HG03175 (cell line): ENCODE data around the gene CUEDC1.
"Not testable (repeated sequence)": the region's sequence is repeated elsewhere in the genome, so short reads cannot be mapped to it uniquely, and the experiment has no call there.

Source experiments
- ATAC-seq: cut with Tn5 transposase; IDR thresholded peaks from one replicate; pipeline ENCODE4 v1.9.1; 2021; ENCODE audit warnings: mild to moderate bottlenecking, moderate library complexity; ENCODE audit not compliant: unreplicated experiment

The CUEDC1 gene

DNA sequence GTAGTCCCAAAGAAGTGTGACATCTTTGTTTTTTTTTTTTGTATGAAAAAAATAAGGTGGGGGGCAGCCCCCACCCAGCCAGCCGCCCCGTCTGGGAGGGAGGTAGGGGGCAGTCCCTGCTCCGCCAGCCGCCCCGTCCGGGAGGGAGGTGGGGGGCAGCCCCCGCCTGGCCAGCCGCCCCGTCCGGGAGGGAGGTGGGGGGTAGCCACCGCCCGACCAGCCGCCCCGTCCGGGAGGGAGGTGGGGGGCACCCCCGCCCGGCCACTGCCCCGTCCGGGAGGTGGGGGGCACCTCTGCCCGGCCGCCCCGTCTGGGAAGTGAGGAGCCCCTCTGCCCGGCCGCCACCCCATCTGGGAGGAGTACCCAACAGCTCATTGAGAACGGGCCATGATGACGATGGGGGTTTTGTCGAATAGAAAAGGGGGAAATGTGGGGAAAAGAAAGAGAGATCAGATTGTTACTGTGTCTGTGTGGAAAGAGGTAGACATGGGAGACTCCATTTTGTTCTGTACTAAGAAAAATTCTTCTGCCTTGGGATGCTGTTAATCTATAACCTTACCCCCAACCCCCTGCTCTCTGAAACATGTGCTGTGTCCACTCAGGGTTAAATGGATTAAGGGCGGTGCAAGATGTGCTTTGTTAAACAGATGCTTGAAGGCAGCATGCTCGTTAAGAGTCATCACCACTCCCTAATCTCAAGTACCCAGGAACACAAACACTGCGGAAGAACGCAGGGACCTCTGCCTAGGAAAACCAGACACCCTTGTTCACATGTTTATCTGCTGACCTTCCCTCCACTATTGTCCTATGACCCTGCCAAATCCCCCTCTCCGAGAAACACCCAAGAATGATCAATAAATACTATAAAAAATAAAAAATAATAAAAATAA is 108.9 kb downstream of the CUEDC1 start:
- not testable (repeated sequence) for ATAC-seq

DNA sequence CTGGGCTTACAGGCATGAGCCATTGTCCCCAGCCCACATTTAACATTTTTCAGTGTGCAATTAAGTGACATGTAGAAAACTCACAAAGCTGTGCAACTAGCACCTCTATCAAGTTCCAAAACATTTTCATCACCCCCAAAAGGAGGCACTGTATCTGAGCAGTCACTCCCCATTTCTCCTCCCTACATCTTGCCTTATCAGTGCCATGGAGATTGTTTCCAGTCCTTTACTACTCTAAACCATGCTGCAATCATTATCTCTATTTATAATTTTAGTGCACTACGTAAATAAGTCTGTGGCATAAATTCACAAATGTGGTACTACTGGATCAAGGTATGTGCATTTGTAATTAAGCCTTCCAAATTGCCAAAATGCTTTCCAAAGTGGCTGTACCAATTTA is 112.9 kb downstream of the CUEDC1 start:
- no peak for ATAC-seq

DNA sequence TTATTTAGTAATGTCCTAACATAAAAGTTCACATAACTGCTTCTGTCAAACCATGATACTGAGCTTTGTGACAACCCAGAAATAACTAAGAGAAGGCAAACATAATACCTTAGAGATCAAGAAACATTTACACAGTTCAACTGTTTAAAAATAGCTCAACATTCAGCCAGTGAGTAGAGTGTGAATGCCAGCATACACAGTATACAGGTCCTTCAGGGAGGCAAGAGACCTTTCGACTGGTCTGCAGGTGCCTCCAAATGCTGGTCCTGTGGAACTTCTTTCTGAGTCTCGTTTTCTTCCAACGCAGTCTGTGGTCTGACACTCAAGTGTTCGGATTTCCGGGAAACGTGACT is 115.7 kb downstream of the CUEDC1 start:
- ATAC-seq: no peak

DNA sequence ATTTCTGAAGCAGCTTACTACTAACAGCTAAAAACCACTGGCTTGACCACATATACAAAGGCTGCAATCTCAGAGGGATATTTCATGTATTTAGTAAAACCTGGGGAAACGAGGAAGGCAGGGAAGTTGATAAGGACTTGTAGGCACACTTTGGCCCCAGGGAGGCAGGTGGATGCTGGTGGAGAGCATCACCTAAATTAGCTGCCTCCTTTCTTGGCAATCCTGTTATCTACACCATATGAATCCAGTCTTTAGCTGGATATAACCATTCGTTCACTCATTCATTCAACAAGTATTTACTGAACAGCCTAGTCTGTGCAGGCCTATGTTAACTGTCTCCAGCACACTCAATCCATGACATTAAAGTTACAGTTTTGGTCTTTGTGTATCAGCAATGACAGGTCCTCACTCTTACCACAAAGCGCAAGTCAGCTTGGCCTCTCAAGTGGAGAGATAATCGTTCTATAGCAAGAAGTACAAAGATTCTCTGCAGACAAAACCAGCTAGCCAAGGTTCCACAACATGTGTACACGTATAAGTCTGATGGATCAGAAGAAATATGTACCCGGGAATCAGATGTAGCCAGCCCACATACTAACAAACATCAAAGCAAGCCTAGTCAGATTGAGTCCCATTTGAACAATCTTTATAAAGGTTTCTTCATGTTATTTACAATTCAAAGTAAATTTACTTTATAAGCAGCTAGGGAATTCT is 116.2 kb downstream of the CUEDC1 start:
- no peak for ATAC-seq

DNA sequence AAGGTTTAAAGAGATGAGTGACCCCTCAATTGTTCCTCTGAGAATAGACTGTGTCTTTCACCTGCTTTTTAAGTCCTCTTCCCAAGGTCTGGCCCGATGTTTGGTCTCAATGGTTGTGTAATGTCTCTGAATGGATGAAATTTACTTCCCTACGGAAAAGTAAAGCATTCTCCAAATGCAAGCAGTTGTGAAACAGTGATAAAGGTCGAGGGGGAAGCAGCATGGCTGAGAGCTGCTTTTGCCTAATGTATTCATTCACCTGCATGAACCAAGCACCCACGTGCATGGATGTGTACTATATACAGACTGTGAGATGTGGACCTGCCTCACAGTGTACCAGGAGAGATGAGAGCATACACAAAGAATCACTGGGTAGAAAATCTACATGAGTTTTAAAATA is 116.8 kb downstream of the CUEDC1 start:
- no peak for ATAC-seq

DNA sequence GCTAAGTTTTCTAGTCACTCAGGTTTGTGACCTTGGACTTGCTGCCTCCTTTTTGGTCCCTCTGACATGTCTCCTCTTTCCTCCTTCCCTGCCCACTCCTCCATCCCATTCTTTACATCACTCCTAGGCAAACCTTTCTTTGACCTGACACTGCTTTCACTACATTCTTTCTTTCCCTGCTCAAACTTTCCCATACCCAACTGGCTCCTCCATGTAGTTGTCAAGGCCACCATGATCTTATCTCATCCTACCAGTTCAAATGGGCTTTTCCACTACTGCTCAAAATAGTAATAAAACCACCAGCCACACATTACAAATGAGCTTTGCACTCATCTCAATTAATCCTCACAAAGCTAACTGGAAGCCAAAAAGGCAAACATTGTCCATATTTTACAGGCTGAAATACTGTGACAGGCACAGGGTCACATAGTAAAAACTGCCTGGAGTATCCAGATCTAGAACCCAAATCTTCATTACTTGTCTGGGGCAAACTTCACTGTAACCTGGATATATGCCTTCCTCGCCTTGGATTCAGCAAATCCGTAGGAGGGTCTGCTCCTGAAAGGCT is 119.8 kb downstream of the CUEDC1 start:
- ATAC-seq: no peak

DNA sequence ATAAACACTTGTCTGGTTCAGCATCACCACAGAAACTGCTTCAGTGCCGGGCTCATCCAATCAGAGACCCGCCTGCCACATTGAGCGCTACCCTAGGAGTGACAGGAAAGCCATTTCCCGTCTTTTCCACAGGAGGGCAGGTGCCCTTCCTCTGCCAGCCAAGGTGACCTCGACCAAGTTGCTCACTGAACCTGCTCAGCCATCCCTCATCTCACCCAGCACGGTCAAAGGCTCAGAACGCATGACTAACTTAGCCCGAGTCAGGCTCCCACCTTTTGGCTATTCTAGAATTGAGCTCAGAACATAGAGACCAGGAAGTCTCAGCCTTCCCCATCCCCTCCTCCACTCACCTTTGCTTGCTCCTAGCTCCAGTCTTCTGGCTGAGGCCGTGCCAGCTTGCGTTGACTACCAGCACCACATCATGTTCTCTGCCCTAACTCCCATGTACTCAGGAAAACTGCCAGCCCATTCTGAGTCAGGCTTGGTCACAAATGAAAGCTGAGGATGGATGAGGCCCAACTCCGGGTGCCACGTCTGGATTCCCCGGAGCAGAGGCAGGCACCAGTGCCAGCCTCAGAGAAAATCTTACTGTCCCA is 121.0 kb downstream of the CUEDC1 start:
- no peak for ATAC-seq

DNA sequence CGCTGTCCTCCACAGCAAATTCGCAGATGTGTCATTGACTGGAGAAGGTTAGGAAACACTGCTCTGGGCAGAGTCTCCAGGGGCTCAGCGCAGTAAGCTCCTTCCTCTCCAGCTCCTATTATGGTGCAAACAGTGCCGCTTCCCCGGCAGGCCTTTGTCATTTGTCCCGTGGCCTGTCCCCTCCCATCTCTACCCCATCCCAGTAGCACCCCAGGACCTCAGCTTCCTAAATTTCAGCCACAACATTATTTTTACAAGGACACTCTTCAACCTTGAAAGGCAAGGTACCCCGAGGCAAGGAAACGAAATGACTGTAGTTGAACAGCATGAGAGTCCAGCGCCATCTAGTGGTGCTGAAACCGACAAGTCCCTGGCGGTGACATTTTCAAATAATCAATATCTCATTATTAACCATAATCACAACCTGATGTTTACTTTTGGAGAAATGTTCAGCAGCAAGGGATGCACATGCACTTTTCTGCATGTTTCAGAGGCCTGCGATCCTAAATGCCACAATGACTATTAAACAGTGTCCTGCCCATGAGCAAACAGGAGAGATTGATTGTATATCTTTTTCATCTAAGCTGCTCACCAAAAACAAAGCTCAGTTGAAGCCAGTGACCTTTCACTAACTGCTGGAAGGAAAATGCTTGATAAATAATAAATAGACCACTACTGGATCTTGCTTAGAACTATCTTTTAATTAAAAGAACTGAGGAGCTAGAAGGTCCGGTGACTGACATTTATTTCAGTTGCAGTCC is 121.9 kb downstream of the CUEDC1 start:
- no peak for ATAC-seq

DNA sequence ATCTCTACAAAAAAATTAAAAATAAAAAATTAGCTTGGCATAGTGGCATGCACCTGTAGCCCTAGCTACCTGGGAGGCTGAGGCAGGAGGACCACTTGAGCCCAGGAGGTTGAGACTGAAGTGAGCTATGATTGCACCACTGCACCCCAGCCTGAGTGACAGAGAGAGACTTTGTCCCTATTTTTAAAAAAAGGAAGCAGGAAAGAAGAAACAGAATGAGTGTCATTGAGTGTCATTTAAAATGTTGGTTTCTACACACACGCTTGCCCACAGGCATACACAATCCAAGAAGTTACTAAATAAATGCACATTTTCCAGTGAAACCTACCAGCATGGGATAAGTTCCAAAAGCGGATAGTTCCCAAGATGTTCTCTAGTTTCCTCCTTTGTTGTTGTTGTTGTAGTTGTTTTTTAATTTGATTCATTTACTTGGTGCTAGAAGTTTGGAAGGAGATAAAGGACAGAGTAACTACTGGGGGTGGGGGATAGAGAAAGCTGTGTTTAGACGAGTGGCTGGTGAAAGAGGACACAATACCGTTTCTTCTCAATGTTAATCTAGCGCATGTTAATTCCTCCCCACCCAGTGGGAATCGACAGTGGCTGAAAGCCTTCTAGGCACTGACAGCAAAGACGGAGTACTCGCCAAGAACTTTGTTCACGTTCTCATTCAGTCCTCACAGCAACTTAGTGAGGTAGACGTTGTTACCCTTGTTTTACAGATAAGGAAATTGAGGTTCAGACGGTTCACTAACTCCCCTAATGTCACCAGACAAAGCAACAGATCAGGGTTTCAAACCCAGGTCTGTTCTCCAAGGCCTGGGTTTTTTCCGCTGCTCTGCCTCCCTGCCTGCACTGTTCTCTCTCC is 122.7 kb downstream of the CUEDC1 start:
- no peak for ATAC-seq

DNA sequence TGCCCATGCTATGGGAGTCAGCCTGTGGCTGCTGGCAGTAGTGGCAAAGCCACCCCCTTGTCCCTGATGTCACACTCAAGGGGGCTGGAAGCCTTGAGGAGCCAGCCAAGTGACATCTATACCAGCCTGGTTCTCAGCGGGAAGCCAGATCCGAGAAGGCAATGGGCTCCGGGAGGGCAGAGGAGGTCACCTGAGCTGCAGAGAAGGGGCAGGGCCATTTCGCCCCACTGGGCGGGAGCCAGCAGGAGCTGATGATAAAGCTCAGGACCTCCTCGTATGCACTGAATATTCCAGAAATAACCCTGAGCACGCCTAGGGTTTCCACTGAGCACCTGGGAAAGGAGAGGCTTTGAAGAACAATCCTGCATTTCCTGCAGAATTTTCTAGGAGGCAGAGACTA is 124.3 kb downstream of the CUEDC1 start:
- ATAC-seq: no peak

DNA sequence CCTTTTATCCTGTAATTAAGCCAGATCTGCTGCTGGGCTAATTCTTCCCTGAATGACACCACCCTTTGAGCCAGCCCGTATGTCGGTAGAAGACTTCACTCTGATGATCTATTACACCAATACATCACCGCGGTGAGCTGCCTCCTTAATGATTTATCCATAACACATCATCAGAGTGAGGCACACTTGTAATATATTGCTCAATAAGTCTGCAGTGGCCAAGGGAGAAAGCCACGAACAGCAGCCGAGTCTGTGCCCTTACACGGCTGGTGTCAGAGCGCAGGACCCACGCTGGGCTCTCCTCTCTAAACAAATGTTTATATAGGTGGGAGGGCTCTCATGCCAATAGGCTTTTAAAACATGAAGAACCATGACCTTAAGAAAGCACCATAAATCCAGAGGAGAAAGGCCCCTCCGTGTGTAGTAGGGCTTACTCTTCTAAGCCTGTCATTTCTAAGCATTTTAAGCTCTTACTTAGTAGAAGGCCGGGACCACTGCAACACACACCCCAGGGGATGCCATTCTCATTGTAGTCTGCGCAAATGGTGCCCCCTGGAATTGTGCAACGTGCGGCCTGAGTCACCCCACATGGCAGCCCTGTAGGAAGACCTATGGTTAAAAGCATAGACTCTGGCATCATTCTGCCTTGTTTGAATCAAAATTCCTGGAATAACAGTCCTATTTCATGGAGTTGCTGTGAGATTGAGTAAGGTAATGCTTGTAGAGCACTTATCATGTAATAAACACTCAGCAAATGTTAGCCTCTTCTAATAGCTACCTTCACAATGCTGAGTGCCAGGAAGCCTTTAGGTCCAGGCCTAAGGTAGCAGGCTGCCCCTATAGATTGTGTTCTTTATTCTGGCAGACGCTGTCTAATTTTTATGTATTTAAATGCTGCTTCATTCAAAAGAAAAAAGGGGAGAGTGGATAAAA is 131.5 kb downstream of the CUEDC1 start:
- no peak for ATAC-seq

DNA sequence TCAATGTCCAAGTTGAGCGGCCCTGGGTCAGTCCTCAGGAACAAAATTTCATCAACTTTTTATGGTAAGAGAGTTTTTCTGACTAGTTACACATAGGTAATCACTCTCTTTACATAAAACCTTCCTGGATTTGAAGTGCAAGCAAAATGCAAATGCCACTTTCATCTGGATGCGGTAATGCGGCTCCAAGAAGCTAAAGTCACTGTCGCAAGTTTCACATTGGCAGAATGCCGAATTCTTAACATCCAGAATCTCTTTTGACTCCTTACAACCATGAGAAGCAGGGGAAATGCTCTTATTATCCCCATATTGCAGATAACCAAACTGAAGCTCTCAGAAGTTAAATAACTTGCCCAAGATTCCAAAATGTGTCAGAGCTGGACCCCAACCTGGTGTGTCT is 135.3 kb downstream of the CUEDC1 start:
- ATAC-seq: no peak

DNA sequence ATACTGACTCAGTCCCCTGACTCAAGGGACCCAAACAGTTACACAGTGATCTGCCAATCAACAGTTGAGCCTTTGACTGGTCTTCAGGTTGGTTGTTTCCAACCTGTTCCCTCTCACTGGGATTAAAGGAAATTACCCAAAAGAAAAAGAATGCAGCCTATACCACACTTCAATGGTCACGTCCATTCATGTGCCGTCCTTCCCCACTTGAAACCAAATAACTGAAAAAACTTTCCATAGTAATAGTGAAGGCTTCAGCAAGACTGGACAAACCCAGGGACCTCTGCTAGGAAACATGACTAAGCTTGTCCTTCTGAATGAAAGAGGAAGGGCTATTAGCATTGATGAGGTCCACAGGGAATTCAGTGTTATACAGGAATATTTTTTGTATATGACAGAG is 135.9 kb downstream of the CUEDC1 start:
- ATAC-seq: no peak

DNA sequence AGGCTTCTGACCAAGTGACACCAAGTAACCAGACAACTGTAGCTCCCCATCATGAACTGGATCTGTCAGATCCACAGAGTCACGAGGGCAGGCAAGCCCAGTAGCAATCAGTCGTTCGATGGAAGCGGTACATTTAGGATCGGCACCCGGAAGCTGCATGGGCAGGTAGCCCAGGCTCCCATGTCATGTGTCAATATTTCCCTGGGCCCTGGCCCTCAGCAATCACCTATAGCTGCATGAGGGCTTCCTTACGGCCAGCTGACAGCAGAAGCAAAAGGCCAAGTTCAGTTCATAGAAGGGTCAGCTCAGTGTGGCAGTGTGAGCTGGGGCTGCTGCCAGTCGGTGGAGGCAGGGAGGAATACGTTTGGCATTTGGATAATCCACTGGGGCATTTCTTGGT is 137.1 kb downstream of the CUEDC1 start:
- ATAC-seq: no peak

DNA sequence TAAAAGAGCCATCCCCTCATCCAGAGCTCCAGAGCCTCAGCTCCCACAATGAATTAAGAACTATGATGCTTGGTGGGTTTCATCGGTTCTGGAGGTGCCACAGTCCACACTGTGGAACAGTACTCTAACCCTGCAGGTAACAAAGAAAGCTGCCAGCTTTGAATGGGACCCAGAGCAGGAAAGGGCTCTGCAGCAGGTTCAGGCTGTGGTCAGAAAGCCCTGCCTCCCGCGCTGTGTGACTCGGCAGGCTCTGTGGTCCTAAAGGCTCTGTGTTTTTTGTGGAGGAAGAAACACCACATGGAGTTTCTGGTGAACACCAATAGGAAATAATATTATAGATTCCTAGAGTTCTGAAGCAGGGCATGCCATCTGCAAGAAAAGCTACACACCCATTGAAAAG is 137.9 kb downstream of the CUEDC1 start:
- no peak for ATAC-seq

DNA sequence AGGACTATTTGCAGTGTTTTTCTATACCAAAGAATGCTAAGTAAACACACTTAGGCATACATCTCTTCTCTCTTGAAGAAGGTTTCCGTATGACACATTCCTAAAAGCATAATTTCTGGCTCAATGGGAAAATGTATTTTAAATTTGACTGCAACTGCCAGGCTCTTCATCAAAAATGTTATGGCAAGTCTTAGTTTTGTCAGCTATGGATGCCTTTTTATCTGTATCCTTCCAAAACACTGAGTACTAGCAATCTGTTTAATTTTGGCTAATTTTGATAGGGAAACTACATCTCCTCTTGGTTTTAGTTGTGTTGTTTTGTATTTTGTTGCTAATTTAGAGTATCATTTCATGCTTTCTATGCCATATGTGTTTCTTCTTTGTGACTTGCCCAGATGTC is 140.8 kb downstream of the CUEDC1 start:
- ATAC-seq: no peak

DNA sequence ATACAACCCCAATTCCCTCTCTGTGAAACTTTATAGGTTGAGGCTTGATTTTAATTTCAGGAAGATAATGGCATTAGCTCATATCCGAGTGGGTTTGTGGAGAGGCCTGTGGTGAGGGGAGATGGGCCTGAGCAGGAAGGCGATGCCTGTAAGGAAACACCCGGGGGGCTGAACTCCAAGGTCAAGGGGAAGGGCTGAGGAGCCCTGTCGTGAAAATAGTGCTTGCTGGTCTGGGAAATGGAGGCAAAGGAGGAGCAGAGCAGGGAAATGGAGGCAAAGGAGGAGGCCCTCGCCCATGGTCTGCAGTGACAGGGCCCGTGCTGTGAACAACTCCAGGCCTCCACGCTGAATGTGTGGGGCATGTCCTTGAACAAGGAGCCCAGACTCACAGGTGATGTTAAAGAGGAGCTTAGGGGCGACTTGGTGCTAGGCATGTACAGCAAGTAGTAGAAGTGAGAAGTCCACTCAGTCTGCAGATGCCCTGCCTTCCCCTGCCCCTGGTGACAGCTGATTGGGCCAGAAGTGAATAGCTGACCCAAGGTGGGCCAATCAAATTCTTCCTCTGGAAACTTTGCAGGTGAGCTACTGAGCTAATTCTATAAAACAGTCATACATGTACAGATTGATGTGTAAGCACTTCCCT is 143.5 kb downstream of the CUEDC1 start:
- no peak for ATAC-seq
